GM21717 (cell line): ENCODE measurements around the gene RALGPS1.

ENCODE experiments used
- ATAC-seq: cut with Tn5 transposase; IDR thresholded peaks from one replicate; pipeline ENCODE4 v1.9.1; 2021; ENCODE audit warnings: mild to moderate bottlenecking, moderate library complexity; ENCODE audit not compliant: unreplicated experiment

Gene RALGPS1

GRCh38 chr9:127181595-127182190 is 267.1 kb downstream of the RALGPS1 start:
- no peak for ATAC-seq

- no peak for ATAC-seq
These were observed 268.5 kb downstream of the RALGPS1 start for GRCh38 chr9:127182901-127183746.

GRCh38 chr9:127183814-127184582 is 269.4 kb downstream of the RALGPS1 start:
- ATAC-seq = no peak

- no peak for ATAC-seq
These were observed 270.1 kb downstream of the RALGPS1 start for GRCh38 chr9:127184641-127185040.

GRCh38 chr9:127185181-127185580 is 270.6 kb downstream of the RALGPS1 start:
- ATAC-seq = no peak

GRCh38 chr9:127185931-127186781 is 271.6 kb downstream of the RALGPS1 start:
- no peak for ATAC-seq

GRCh38 chr9:127186806-127187205 is 272.2 kb downstream of the RALGPS1 start:
- no peak for ATAC-seq

- ATAC-seq = no peak
These were observed 272.8 kb downstream of the RALGPS1 start for GRCh38 chr9:127187231-127187956.

- ATAC-seq = no peak
These were observed 273.8 kb downstream of the RALGPS1 start for GRCh38 chr9:127188396-127188795.

- ATAC-seq = no peak
These were observed 275.0 kb downstream of the RALGPS1 start for GRCh38 chr9:127189628-127190027.

GRCh38 chr9:127192744-127193143 is 278.2 kb downstream of the RALGPS1 start:
- no peak for ATAC-seq

GRCh38 chr9:127193483-127193882 is 278.9 kb downstream of the RALGPS1 start:
- no peak for ATAC-seq

- no peak for ATAC-seq
These were observed 280.5 kb downstream of the RALGPS1 start for GRCh38 chr9:127194881-127195713.

GRCh38 chr9:127195976-127196825 is 281.6 kb downstream of the RALGPS1 start:
- no peak for ATAC-seq

- no peak for ATAC-seq
These were observed 282.2 kb downstream of the RALGPS1 start for GRCh38 chr9:127196826-127197145.

GRCh38 chr9:127197186-127197860 is 282.7 kb downstream of the RALGPS1 start:
- no peak for ATAC-seq

- ATAC-seq = no peak
These were observed 283.4 kb downstream of the RALGPS1 start for GRCh38 chr9:127197861-127198430.

GRCh38 chr9:127198587-127198986 is 284.0 kb downstream of the RALGPS1 start:
- ATAC-seq = no peak
